Brain pericyte (primary cell): Measurements from ENCODE around the gene PIGU.
"Not testable (repeated sequence)": the region's sequence is repeated elsewhere in the genome, so short reads cannot be mapped to it uniquely, and the experiment has no call there.

Experiments used
- DNase-seq: peaks from one replicate; pipeline ENCODE4 v3.0.0-alpha.2; 2012; ENCODE audit warnings: low read depth, low spot score

Gene PIGU

GRCh38 chr20:34706912-34707784 is 30.3 kb upstream of the PIGU start:
- DNase-seq = no peak

GRCh38 chr20:34706302-34706875 is 29.5 kb upstream of the PIGU start:
- DNase-seq = no peak

- DNase-seq = no peak
These were observed 28.8 kb upstream of the PIGU start for GRCh38 chr20:34705397-34706301.

- DNase-seq = no peak
These were observed 28.1 kb upstream of the PIGU start for GRCh38 chr20:34705008-34705396.

- DNase-seq = peak; percentile 63
These were observed 27.5 kb upstream of the PIGU start, which contains the start of gene TP53INP2 for GRCh38 chr20:34704177-34705007. TP53INP2 (plus strand) TSS chr20:34704344; CDS start chr20:34708740, 4,396 bp downstream.

- no peak for DNase-seq
These were observed 26.7 kb upstream of the PIGU start for GRCh38 chr20:34703424-34704176.

GRCh38 chr20:34703061-34703423 is 26.1 kb upstream of the PIGU start:
- DNase-seq = no peak

- no peak for DNase-seq
These were observed 24.7 kb upstream of the PIGU start for GRCh38 chr20:34701405-34702085.

- DNase-seq = no peak
These were observed 16.5 kb upstream of the PIGU start for GRCh38 chr20:34693414-34693813.

- DNase-seq = no peak
These were observed 14.9 kb upstream of the PIGU start for GRCh38 chr20:34691838-34692237.

GRCh38 chr20:34689486-34689885 is 12.6 kb upstream of the PIGU start:
- DNase-seq = no peak

GRCh38 chr20:34683667-34684066 is 6.8 kb upstream of the PIGU start:
- no peak for DNase-seq

GRCh38 chr20:34680586-34681175 is 3.8 kb upstream of the PIGU start:
- DNase-seq = no peak

GRCh38 chr20:34675993-34676641 is 775 bp downstream of the PIGU start:
- no peak for DNase-seq

GRCh38 chr20:34675561-34675960 is 1.3 kb downstream of the PIGU start:
- no peak for DNase-seq

- DNase-seq = no peak
These were observed 3.5 kb downstream of the PIGU start for GRCh38 chr20:34673412-34673811.

- no peak for DNase-seq
These were observed 7.8 kb downstream of the PIGU start for GRCh38 chr20:34669094-34669493.

GRCh38 chr20:34664751-34665150 is 12.1 kb downstream of the PIGU start:
- DNase-seq = not testable (repeated sequence)
